ENCODE results near the gene ATP6V0A1. TPM values are rescaled to one million over a fixed set of nuclear protein-coding genes. Genes with fewer than 3 reads are reported as not detected.

ATP6V0A1 gene
- total RNA-seq, 1 donor from 2014 or later, result 20.0 TPM

- H3K27me3 ChIP-seq (ENCODE audit: control insufficient read depth, insufficient read depth, low read length), result no peaks in the 10 kb centered on the region
- DNase-seq (ENCODE audit: low read depth) (no peak), FAIRE-seq (no peak)
- peaks cover 26% of the 10 kb centered on the region for H3K36me3 ChIP-seq (ENCODE audit: control insufficient read depth, insufficient read depth, low read length)
- TF ChIP-seq, protein P1, sequence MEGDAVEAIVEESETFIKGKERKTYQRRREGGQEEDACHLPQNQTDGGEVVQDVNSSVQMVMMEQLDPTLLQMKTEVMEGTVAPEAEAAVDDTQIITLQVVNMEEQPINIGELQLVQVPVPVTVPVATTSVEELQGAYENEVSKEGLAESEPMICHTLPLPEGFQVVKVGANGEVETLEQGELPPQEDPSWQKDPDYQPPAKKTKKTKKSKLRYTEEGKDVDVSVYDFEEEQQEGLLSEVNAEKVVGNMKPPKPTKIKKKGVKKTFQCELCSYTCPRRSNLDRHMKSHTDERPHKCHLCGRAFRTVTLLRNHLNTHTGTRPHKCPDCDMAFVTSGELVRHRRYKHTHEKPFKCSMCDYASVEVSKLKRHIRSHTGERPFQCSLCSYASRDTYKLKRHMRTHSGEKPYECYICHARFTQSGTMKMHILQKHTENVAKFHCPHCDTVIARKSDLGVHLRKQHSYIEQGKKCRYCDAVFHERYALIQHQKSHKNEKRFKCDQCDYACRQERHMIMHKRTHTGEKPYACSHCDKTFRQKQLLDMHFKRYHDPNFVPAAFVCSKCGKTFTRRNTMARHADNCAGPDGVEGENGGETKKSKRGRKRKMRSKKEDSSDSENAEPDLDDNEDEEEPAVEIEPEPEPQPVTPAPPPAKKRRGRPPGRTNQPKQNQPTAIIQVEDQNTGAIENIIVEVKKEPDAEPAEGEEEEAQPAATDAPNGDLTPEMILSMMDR (IDR thresholded peaks at IDR 0.05; ENCODE audit: insufficient read depth, low read length, severe bottlenecking), result no peak
- peak overlapping the region; percentile 95 for H3K4me3 ChIP-seq (ENCODE audit: low read depth, low read length)
Measured at GRCh38 chr17:42562388-42563142, 103.9 kb downstream of the ATP6V0A1 start.

DNA sequence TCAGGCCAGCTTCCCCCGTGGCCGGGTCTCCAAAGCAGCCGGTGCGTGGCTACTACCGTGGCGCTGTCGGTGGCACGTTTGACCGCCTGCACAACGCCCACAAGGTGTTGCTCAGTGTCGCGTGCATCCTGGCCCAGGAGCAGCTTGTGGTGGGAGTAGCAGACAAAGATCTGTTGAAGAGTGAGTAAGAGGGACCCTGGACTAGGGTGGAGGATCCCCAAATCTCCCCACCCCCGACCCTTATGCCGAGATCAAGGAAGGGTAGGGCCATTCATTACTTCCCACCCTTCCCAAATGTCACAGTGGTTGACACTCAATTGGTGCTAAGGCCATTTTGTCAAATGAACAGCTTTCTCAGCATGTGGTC is 104.4 kb downstream of the ATP6V0A1 start:
- DNase-seq (ENCODE audit: low read depth), result no peak
- FAIRE-seq, result no peak
- Histone ChIP-seq H3K36me3 (ENCODE audit: control insufficient read depth, insufficient read depth, low read length) (peaks cover 26% of the 10 kb centered on the region), H3K27me3 (ENCODE audit: control insufficient read depth, insufficient read depth, low read length) (no peaks in the 10 kb centered on the region), H3K4me3 (ENCODE audit: low read depth, low read length) (peak overlapping the region; percentile 95)
- TF ChIP-seq, protein P1 (IDR thresholded peaks at IDR 0.05; ENCODE audit: insufficient read depth, low read length, severe bottlenecking), result no peak

DNA sequence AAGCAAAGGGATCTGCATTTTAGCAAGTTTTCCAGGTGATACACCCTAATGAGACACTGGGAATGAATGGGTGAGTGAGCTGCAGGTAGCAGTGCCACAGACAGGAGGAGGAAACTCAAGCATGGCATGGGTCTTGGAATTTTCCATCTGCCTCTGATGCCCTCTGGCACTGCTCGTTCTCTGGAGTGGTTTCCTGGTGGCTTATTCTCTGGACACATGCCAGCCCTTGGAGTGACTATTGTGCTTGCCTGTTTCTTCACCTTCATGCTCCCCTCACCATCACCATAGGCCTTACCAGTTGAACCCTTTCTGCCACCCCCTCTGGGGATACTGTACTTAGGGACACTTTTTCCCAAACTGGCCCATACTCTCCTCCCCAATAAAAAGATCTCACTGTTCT is 104.9 kb downstream of the ATP6V0A1 start:
- FAIRE-seq (no peak), DNase-seq (ENCODE audit: low read depth) (peak; percentile 33)
- TF ChIP-seq, protein P1 (IDR thresholded peaks at IDR 0.05; ENCODE audit: insufficient read depth, low read length, severe bottlenecking), result no peak
- H3K36me3 ChIP-seq (ENCODE audit: control insufficient read depth, insufficient read depth, low read length), result peaks cover 29% of the 10 kb centered on the region
- no peaks in the 10 kb centered on the region for H3K27me3 ChIP-seq (ENCODE audit: control insufficient read depth, insufficient read depth, low read length)
- H3K4me3 ChIP-seq (ENCODE audit: low read depth, low read length), result peak overlapping the region; percentile 95

GRCh38 chr17:42563950-42564349 is 105.3 kb downstream of the ATP6V0A1 start:
- Histone ChIP-seq H3K36me3 (ENCODE audit: control insufficient read depth, insufficient read depth, low read length) (peaks cover 33% of the 10 kb centered on the region), H3K27me3 (ENCODE audit: control insufficient read depth, insufficient read depth, low read length) (no peaks in the 10 kb centered on the region), H3K4me3 (ENCODE audit: low read depth, low read length) (no peak overlapping the region)
- DNase-seq (ENCODE audit: low read depth), result no peak
- TF ChIP-seq, protein P1 (IDR thresholded peaks at IDR 0.05; ENCODE audit: insufficient read depth, low read length, severe bottlenecking), result no peak
- no peak for FAIRE-seq

DNA sequence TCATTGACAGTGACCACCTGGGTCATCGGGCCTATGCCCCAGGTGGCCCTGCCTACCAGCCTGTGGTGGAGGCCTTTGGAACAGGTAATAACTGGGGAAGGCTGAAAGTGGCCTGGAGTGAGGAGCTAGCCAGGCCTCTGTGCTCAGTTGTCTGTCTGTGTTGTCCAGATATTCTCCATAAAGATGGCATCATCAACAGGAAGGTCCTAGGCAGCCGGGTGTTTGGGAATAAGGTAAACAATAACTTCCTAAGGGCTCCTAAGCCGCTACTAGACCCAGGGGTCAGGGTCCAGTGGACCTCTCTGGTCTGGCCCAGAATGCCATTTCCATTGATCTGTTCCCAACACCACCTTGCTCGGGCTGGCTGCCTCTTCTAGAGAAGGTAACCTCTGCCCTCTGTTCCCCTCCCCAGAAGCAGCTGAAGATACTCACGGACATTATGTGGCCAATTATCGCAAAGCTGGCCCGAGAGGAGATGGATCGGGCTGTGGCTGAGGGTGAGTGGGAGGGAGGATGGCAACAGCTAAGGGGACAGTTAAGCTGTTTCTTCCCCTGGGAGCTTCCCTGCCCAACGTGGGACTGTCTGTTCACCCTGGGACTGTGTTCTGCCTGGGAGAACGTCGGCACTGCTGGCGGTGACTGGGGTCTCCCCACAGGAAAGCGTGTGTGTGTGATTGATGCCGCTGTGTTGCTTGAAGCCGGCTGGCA is 106.3 kb downstream of the ATP6V0A1 start:
- peaks cover 41% of the 10 kb centered on the region for H3K36me3 ChIP-seq (ENCODE audit: control insufficient read depth, insufficient read depth, low read length)
- FAIRE-seq, result no peak
- H3K4me3 ChIP-seq (ENCODE audit: low read depth, low read length), result no peak overlapping the region
- TF ChIP-seq, protein P1 (IDR thresholded peaks at IDR 0.05; ENCODE audit: insufficient read depth, low read length, severe bottlenecking), result no peak
- no peaks in the 10 kb centered on the region for H3K27me3 ChIP-seq (ENCODE audit: control insufficient read depth, insufficient read depth, low read length)
- no peak for DNase-seq (ENCODE audit: low read depth)
